AG10803 (cell line): ENCODE results near the gene ERBIN.

Experiments used
- DNase-seq: peaks from one replicate; pipeline ENCODE4 v3.0.0; 2010; ENCODE audit warnings: low read depth
- H3K4me3 ChIP-seq: 2 replicates; pipeline ENCODE4 v1.5.1; 2011; ENCODE audit warnings: mild to moderate bottlenecking, low read length, control low read depth
- CTCF ChIP-seq: conservative IDR thresholded peaks from 2 replicates; pipeline ENCODE4 v1.5.1; 2011; ENCODE audit warnings: mild to moderate bottlenecking, low read length, control low read depth, inconsistent platforms

The ERBIN gene

GRCh38 chr5:65919773-65920172 lies 6.6 kb upstream of the ERBIN start:
- no peak overlapping the region for H3K4me3 ChIP-seq
- TF ChIP-seq CTCF: no peak
- peak; percentile 15 for DNase-seq

GRCh38 chr5:65923339-65923738 lies 3.0 kb upstream of the ERBIN start:
- no peak overlapping the region for H3K4me3 ChIP-seq
- no peak for TF ChIP-seq CTCF
- no peak for DNase-seq

- no peak for DNase-seq
- peak overlapping the region; percentile 66 for H3K4me3 ChIP-seq
- TF ChIP-seq CTCF: no peak
Observed at GRCh38 chr5:65924366-65925043, 1.9 kb upstream of the ERBIN start.

GRCh38 chr5:65925044-65925600 lies 1.3 kb upstream of the ERBIN start:
- DNase-seq: peak; percentile 79
- TF ChIP-seq CTCF: no peak

GRCh38 chr5:65925601-65926275 lies 637 bp upstream of the ERBIN start:
- H3K4me3 ChIP-seq: peak overlapping the region; percentile 77
- TF ChIP-seq CTCF: peak; percentile 33
- DNase-seq: peak; percentile 92

More at GRCh38 chr5:65925044-65925600, 1.3 kb upstream of the ERBIN start:
- H3K4me3 ChIP-seq: peak overlapping the region; percentile 66

GRCh38 chr5:65926893-65927292 lies 518 bp downstream of the ERBIN start:
- H3K4me3 ChIP-seq: peak overlapping the region; percentile 77
- TF ChIP-seq CTCF: no peak
- DNase-seq: peak; percentile 18
